ENCODE data around the gene FLNC. TPM values are rescaled to one million over a fixed set of nuclear protein-coding genes. Genes with fewer than 3 reads are reported as not detected.
A peak's percentile ranks its signal among the peaks of the same experiment; 100 is the strongest.

Gene FLNC
- total and polyA plus RNA-seq, 9 of the 15 experiments (the other 6 are each of a cell fraction or from before 2014, with no cell fraction given) = 0.90 to 155 (median 28.8) TPM

GRCh38 chr7:128883622-128884448, 53.6 kb downstream of the FLNC start (continued):
- TF ChIP-seq RBBP5 (IDR thresholded peaks at IDR 0.05; ENCODE audit: borderline replicate concordance, insufficient read depth, low read length, poor library complexity, severe bottlenecking) = no peak
- no peak for TF ChIP-seq PHF20 (IDR thresholded peaks at IDR 0.05; ENCODE audit: partially characterized antibody)
- 0 out of 2 replicates have a peak, but pooled peaks have one; percentile 52 for TF ChIP-seq ERF (CRISPR knock-in tag; IDR thresholded peaks at IDR 0.05)
- TF ChIP-seq ZNF668 (CRISPR knock-in tag; IDR thresholded peaks at IDR 0.05) = no peak
- TF ChIP-seq PHF8 (IDR thresholded peaks at IDR 0.05; ENCODE audit: borderline replicate concordance, low read length) = no peak
- TF ChIP-seq L3MBTL2 (IDR thresholded peaks at IDR 0.05) = no peak
- peak; percentile 42; the same call in 1 of the 2 replicates for TF ChIP-seq CTBP1 (IDR thresholded peaks at IDR 0.05; ENCODE audit: borderline replicate concordance)
- no peak for TF ChIP-seq ZNF518B (CRISPR knock-in tag; IDR thresholded peaks at IDR 0.05)
- TF ChIP-seq NEUROD1 (IDR thresholded peaks at IDR 0.05; ENCODE audit: borderline replicate concordance, low read depth, low read length, partially characterized antibody) = no peak
- no peak for TF ChIP-seq RNF219 (CRISPR knock-in tag; IDR thresholded peaks at IDR 0.05)
- TF ChIP-seq MTF1 (CRISPR knock-in tag; IDR thresholded peaks at IDR 0.05; ENCODE audit: borderline replicate concordance) = no peak
- TF ChIP-seq AFF4 (CRISPR knock-in tag; IDR thresholded peaks at IDR 0.05) = 0 out of 2 replicates have a peak, but pooled peaks have one; percentile 26
- TF ChIP-seq KLF13 (tag; IDR thresholded peaks at IDR 0.05; ENCODE audit: borderline replicate concordance, low read depth) = 0 out of 2 replicates have a peak, but pooled peaks have one; percentile 28
- TF ChIP-seq GABPB1 (CRISPR knock-in tag; IDR thresholded peaks at IDR 0.05) = peak; percentile 41; the same call in 1 of the 2 replicates
- no peak for TF ChIP-seq GTF2A2 (tag; IDR thresholded peaks at IDR 0.05)
- peak; percentile 97 for TF ChIP-seq XRCC5 (IDR thresholded peaks at IDR 0.05; ENCODE audit: low read depth, low read length)
- no peak for TF ChIP-seq ZNF124 (CRISPR knock-in tag; IDR thresholded peaks at IDR 0.05)
